Measurements from ENCODE around the gene GPR157. TPM values are rescaled to one million over a fixed set of nuclear protein-coding genes. Genes with fewer than 3 reads are reported as not detected.
A peak's percentile ranks its signal among the peaks of the same experiment; 100 is the strongest.

Gene GPR157
- total RNA-seq, 1 donor from 2014 or later = 1.7 TPM

GRCh38 chr1:9062021-9062471 is 66.9 kb downstream of the GPR157 start:
- no peak overlapping the region for H3K4me3 ChIP-seq (ENCODE audit: low read depth, low read length)
- no peak for DNase-seq (ENCODE audit: low read depth)
- TF ChIP-seq, protein P1, sequence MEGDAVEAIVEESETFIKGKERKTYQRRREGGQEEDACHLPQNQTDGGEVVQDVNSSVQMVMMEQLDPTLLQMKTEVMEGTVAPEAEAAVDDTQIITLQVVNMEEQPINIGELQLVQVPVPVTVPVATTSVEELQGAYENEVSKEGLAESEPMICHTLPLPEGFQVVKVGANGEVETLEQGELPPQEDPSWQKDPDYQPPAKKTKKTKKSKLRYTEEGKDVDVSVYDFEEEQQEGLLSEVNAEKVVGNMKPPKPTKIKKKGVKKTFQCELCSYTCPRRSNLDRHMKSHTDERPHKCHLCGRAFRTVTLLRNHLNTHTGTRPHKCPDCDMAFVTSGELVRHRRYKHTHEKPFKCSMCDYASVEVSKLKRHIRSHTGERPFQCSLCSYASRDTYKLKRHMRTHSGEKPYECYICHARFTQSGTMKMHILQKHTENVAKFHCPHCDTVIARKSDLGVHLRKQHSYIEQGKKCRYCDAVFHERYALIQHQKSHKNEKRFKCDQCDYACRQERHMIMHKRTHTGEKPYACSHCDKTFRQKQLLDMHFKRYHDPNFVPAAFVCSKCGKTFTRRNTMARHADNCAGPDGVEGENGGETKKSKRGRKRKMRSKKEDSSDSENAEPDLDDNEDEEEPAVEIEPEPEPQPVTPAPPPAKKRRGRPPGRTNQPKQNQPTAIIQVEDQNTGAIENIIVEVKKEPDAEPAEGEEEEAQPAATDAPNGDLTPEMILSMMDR (conservative IDR thresholded peaks at IDR 0.05; ENCODE audit: low read depth, low read length) = no peak

DNA sequence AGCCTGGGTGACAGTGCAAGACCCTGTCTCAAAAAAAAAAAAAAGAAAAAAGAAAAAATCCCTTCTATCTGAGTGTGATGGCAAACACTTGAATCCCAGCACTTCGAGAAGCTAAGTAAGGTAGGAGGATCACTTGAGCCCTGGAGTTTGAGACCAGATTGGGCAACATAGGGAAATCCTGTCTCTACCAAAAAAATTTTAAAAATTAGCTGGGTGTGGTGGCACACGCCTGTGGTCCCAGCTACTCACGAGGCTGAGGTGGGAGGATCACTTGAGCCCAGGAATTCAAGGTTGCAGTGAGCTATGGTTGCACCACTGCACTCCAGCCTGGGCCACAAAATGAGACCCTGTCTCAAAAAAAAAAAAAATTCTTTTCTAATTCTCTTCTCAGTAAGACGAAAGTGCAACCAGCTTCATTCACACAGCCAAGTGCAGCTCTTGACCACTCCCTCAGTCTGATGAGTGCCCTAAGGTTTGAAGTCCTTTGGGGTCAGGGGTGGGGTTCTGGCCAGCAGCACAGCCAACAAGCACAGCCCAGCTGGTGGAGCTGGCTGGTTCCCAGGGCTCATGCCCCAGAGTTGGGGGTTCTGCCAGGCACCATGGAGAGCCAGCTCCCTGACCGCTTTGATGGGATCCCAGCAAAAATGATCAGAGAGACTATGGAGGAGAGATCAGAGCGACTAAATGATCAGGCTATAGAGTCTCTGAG is 67.5 kb downstream of the GPR157 start:
- H3K4me3 ChIP-seq (ENCODE audit: low read depth, low read length) = no peak overlapping the region
- TF ChIP-seq, protein P1 (conservative IDR thresholded peaks at IDR 0.05; ENCODE audit: low read depth, low read length) = no peak
- DNase-seq (ENCODE audit: low read depth) = no peak

DNA sequence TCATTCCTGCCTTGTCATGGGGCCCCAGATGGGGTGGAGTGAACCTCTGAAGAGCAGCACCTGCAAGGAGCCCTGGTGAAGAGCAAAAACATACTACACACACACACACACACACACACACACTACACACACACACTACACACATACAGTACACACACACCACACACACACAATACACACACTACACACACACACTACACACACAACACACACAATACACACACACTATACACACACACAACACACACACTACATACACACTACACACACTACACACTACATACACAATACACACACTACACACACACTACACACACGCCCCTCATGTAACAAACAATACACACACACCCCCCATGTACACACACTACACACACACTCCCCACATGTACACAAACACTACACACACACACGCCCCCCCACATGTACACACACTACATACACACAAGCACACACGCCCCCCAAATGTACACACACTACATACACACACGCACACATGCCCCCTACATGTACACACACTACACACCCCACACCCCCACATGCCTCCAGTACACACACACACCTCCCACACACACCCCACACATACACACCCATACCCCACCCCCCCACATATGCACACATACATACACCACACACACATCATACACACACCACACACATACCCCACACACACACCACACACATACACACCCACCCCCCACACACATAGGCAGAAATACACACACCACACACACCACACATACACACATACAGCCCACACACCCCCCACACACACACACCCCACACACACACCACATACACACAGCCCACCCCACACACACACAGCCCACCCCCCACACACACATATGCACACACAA is 68.8 kb downstream of the GPR157 start:
- H3K4me3 ChIP-seq (ENCODE audit: low read depth, low read length) = no peak overlapping the region
- no peak for DNase-seq (ENCODE audit: low read depth)
- TF ChIP-seq, protein P1 (conservative IDR thresholded peaks at IDR 0.05; ENCODE audit: low read depth, low read length) = no peak

DNA sequence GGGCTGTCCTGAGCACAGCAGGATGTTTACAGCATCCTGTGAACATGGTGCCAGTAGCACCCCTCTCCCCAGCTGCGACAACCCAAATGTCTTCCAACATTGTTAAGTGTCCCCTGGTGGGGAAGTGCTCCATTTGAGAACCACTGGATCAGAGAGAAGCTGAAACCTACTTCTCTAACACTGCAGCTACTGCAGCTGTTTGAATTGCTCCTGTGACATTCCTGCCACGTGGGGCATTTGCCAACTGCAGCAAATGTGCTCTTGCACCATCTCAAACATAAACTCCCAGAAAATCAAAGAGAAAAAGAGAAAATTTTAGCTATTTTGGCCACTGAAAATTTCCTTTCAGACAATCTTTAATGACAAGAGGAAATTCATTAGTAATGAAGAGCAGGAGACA is 70.4 kb downstream of the GPR157 start:
- H3K4me3 ChIP-seq (ENCODE audit: low read depth, low read length) = no peak overlapping the region
- TF ChIP-seq, protein P1 (conservative IDR thresholded peaks at IDR 0.05; ENCODE audit: low read depth, low read length) = peak; percentile 46
- DNase-seq (ENCODE audit: low read depth) = no peak

DNA sequence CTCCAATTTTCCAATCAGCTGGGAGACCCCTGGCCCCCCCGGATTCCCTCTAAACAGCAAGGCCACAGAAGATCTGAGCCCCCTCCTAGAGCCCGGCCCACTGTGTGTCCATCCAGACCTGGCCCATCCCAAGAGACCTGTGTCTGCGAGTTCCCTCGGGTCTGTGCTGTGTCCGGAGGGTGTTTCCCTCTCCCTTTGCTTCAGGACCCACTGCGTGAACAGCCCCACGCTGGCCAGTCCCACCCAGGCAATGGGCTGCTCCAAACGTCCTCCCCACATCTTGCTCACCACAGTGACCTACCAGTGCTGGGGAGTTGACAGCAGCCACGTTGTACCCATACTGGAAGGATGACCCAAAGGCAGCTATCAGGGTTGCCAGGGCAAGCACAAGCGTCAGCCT is 71.1 kb downstream of the GPR157 start:
- no peak for DNase-seq (ENCODE audit: low read depth)
- H3K4me3 ChIP-seq (ENCODE audit: low read depth, low read length) = no peak overlapping the region
- TF ChIP-seq, protein P1 (conservative IDR thresholded peaks at IDR 0.05; ENCODE audit: low read depth, low read length) = no peak

- no peak for DNase-seq (ENCODE audit: low read depth)
- TF ChIP-seq, protein P1 (conservative IDR thresholded peaks at IDR 0.05; ENCODE audit: low read depth, low read length) = no peak
- no peak overlapping the region for H3K4me3 ChIP-seq (ENCODE audit: low read depth, low read length)
Observed at GRCh38 chr1:9052272-9053049, 76.4 kb downstream of the GPR157 start.
